Measurements from ENCODE around the gene PPCDC.

PPCDC gene

DNA sequence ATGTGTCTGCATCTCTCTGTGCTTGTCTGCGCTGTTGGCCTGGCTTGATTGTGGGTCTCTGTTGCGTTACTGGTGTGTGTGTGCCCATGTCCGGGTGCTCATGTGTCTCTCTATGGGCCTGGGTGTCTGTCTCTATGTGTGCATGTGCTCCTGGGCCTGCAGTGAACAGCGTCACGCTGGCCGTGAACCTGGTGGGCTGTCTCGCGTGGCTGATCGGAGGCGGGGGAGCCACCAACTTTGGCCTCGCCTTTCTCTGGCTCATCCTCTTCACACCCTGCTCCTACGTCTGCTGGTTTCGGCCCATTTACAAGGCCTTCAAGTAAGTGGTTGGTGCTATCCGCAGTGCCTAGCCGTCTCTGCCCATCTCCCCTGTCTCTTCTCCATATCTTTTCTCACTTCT is 7.0 kb upstream of the PPCDC start:
- DNase-seq (ENCODE audit: low read depth), result no peak

GRCh38 chr15:75019916-75020315 is 3.5 kb upstream of the PPCDC start:
- no peak for DNase-seq (ENCODE audit: low read depth)

- DNase-seq (ENCODE audit: low read depth), result no peak
Observed at GRCh38 chr15:75021341-75021740, 2.0 kb upstream of the PPCDC start.

- no peak for DNase-seq (ENCODE audit: low read depth)
Observed at GRCh38 chr15:75022783-75023180, 608 bp upstream of the PPCDC start.

DNA sequence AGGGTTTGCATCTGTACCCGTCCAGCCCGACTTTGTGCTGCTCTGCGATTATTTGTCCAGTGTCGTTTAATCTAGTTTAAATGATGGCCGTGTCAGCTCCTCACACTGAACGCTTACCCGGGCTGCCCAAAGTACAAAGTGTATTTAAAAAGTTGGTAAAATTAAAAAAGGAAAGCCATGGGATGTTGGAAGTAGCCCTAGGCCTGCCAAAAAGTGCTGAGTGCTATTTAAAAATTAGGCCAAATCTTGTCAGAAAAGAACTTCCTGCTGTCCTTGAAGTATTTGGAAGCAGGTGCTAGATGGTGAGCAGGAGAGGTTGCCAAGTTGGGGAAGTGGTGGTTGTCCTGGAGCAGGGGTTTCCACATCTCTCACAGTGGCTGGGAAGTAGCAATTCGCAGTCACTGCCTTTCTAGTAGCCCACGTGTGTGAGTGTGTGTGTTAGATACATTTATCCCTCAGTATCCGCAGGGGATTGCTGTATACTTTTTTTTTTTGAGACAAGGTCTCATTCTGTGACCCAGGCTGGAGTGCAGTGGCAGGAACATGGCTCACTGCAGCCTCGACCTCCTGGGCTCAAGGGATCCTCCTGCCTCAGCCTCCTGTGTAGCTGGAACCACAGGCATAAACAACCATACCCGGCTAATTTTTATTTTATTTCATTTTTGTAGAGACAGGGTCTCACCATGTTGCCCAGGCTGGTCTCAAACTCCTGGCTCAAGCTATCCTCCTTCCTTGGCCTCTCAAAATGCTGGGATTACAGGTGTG is 664 bp downstream of the PPCDC start:
- no peak for DNase-seq (ENCODE audit: low read depth)

DNA sequence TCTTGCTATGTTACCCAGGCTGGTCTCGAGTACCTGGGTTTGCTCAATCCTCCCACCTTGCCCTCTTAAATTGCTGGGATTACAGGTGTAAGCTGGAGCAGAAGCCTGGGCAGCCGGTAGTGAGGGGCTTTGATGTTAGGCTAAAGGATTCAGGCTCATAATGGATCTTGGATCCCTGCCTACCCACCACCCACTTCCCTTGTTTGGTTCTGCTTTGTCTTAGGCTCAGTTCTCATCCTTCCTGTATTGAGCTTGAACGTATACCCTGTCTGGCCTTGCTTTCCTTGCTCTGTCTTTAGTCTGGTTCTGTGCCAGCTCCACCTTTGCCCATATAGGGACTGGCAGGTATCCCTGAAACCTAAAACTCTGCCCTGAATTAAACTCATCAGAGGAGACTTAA is 1.7 kb downstream of the PPCDC start:
- DNase-seq (ENCODE audit: low read depth), result no peak

DNA sequence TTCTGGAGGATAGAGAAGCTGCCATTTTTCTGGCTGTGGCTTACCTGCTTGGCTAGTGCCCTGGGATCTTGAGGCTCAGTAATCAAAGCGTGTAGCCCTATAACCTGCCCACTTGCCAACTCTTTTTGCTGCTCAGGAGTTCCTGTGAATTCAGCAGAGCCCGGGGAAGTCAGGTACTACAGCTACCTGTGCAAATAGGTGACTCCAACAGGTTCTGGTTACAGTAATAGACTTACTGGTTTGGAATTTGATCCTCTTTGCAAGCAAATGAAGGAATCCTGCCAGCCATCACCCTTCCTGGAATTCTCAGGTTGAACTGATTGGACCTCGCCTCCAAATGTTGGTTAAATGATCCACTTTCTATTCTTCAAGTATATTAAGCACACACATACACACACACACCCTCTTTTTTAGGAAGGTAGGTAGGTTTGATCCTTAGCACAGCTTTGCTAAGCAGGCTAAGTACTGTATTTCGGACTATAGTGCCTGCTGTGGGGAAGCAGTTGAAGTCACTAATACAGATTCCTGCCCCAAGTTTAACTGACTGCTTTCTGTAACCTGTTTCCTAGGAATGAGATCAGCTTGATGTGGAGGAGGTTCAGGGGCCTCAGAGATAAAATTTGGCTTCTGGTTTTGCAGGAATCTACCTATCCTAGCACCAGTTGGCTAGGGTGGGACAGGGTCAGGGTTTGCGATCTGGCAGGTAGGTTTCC is 2.3 kb downstream of the PPCDC start:
- DNase-seq (ENCODE audit: low read depth), result no peak

- no peak for DNase-seq (ENCODE audit: low read depth)
Observed at GRCh38 chr15:75027551-75027950, 4.2 kb downstream of the PPCDC start.

DNA sequence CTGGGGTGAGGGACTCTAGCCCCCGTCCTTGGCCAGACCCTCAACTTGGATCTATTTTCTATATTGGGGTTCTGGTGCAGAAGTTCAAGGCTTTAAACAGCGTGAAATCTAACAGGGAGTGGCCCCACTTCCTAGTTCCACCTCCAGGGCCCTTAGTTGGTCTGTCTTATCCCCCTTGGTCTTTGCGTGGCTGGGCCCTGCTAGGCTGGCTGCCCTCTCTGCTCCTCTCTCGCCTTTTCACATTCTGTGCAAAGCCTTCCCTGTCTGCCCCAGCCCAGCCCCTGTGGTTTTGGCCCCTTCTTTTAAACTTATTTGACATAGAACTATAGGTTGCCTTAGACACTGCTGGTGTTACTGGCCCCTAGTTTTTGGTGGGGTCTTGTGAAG is 5.6 kb downstream of the PPCDC start:
- no peak for DNase-seq (ENCODE audit: low read depth)

DNA sequence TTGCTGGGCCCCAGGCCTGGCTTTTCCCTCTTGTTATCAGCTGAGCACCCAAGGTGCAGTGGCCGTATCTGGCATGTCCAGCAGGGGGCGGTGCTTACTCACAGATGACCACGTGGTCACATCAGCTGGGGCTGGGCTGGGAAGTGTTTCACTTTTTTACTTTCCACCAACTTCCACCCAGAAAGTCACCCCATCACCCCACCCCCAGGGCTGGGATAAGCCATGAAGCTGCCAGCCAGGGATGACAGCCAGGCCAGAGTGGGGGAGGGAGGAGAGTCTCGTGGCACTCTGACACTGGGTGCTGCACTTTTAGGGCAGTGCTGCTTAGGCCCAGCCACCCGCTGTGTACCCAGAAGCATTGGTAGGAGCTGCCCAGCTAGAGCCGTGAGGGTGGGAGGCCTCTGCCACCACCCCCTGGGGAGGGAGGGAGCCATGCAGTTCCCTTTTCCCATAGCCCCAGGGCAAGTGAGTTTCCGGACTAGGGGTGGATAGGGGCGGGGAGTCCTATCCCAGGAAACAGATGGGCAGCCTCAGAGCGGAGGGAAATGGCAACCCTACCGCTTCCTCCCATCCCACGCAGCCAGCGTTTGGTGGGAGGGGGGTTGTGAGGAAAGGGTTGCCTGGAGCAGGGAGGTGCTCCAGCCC is 6.1 kb downstream of the PPCDC start:
- DNase-seq (ENCODE audit: low read depth), result peak; percentile 81

DNA sequence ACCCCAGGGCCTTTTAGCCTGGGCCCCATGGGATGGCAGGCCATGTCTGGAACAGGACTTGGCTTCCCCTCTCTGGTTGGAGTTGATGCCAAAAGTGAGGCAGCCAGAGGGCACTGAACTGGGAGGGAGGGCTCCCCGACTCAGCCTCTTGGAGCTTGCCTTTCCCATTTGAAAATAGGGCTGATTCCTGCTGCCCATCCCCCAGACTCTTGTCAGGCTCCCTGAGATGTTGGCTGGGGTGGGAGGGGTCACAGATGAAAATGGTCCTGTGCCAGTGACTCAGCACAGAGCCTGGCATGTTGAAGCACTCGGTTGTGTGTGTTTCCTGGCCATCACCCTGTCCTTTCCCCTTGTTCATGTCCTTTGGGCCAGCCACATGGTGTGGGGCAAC is 6.6 kb downstream of the PPCDC start:
- no peak for DNase-seq (ENCODE audit: low read depth)

DNA sequence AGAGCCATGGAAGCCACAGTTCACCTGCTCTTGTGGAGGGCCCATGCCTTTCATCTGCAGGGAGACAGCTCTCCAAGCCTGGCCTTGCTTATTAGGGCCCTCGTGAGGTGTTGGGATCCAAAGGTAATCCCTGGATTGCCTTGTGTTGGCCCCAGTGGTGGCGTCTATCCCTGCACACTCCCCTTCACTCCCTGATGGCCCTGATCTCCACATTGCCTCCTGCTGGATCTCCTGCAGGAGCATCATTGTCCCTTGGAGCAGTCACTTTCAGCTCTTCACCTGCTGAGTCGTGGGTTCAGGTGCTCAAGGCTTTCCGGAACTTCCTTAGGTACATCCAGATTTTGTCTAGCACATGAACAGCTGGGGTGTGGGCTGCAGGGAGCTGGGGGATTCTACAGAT is 7.0 kb downstream of the PPCDC start:
- DNase-seq (ENCODE audit: low read depth), result no peak

GRCh38 chr15:75031848-75032247 is 8.5 kb downstream of the PPCDC start:
- DNase-seq (ENCODE audit: low read depth), result no peak

GRCh38 chr15:75032395-75032794 is 9.0 kb downstream of the PPCDC start:
- no peak for DNase-seq (ENCODE audit: low read depth)

- no peak for DNase-seq (ENCODE audit: low read depth)
Observed at GRCh38 chr15:75033809-75034208, 10.4 kb downstream of the PPCDC start.

DNA sequence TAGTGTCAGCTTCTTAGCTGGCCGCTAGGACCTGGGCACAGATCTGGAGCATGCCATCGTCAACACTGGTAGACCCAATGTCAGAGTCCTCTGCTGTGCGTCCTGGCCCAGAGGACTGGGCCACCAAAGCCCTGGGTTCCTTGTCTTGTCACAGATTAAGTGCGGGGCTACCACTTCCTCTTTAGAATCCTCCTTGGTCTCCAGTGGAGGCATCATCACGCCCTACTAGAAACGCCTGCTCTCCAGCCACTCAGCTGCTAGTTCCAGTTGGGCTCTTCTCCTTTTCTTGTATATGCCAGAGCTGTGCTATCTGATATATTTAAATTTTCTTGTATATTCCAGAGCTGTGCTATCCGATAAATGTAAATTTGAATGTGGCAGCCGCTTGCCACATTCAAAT is 11.2 kb downstream of the PPCDC start:
- DNase-seq (ENCODE audit: low read depth), result no peak

DNA sequence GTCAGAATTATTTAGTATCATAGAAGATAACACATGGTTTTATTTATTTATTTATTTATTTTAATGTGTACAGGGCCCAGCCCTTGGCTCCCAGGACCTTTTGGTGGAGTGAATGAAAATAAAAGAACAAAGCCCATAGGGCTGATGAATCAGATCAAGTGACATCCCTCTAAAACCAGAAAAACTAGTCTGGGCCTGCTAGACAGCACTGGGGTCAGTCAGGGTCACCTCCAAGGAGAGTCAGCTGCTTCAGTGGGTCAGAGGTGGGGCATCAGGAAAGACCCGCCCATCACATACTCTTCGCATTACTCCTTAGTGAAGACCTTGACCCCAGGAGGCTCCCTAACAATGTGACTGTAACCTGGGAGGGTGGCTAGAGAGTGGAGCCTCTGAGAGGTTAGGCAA is 12.8 kb downstream of the PPCDC start:
- DNase-seq (ENCODE audit: low read depth), result no peak

DNA sequence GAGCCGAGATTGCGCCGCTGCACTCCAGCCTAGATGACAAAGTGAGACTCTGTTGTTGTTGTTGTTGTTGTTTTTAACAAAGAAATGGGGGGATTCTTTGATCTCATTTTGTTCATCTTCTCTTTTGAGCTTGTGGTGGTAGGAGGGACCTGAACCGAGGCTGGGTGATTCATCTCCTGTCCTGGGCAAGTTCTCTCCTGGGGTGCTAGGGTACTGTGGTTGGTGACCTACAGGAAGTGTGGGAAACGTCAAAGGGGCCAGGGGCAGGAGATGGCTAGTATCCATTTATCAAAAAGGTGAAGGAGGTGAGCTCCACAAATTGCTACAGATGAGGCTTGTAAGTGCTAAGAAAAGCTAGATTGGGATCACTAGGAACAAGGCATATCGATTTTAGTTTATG is 14.3 kb downstream of the PPCDC start:
- DNase-seq (ENCODE audit: low read depth), result no peak

- no peak for DNase-seq (ENCODE audit: low read depth)
Observed at GRCh38 chr15:75038231-75038630, 14.8 kb downstream of the PPCDC start.

DNA sequence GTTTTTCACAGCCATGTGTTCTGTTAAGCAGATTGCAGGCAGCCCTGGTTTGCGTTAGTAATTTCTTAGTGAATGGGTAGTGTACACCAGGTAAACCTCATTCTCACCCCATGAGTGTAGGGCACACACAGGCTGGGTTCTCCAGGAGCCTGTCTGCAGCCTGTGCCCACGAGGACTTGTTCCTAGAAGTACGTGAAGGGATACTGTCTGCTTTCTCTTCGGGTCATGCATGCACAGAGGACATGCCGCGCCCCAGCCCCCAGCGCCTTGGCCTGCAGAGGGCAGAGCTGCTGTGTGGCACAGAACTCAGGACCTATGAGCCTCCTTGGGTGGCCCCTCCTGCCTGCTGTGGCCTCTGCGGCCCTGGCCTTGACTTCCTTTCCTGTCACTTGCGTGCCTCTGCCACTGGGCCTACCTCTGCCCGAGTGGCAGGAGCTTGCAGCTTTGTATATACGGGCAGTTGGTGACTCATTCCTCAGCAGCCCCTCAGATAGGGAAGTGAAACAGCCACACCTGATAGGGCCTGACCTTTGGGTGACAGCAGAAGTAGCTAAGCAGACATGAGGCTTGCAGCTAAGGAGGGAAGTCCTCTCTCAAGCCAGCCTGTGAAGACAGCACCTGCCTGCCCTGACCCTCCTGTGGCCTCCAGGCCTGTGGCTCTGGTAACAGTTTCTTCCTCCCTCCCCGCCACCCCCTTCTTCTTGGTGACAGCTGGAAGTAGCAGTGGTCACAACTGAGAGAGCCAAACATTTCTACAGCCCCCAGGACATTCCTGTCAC is 19.5 kb downstream of the PPCDC start:
- DNase-seq (ENCODE audit: low read depth), result peak; percentile 56

DNA sequence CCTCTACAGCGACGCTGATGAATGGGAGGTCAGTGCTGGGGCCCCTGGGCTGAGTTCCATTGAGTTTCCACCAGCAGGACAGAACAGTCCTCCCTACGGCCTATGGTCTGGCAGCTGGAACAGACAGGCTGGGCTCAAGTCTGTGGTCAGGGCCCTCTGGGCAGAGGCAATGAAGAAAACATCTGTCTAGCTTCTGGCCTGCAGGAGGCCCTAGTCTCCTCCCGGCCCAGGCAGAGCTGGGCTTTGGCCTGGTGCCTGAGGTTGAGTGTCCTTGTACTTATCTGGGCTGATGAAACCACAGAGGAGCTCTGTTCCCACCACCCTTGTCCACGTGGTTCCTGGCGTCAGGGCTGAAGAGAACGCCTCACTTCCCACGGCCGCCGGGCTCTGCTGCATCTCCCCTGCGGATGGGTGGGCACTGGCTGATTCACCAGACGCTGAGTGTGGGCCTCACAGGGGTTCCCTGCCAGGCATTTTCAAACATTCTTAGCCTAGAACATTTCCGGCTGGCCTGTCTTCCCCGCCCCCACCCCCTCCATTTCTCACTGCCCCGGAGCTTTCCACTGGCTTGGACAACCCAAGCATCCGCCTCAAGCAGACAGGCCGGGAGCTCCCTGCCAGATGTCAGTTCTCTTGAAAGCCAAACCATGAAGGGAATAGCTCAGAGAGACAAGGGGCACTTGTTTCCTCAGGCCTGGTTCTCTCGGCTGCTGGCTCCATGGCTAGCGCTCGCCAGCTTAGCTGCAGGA is 20.3 kb downstream of the PPCDC start:
- no peak for DNase-seq (ENCODE audit: low read depth)

All from activated T-cell treated with anti-CD3 and anti-CD28 coated beads for 48 hours (primary cell).